KMS-11 (cell line): ENCODE data around the gene TNPO2.

Experiments used
- H2AFZ ChIP-seq: fragments of 200-600 bp; sonication (generic); 2 replicates; pipeline ENCODE4 v1.6.1; 2016; ENCODE audit warnings: antibody characterized with exemption, mixed run types, low read depth
- H3K27ac ChIP-seq: fragments of 200-600 bp; sonication (generic); 2 replicates; pipeline ENCODE4 v1.6.1; 2016; ENCODE audit warnings: mild to moderate bottlenecking, mixed run types
- H3K27me3 ChIP-seq: fragments of 200-600 bp; sonication (generic); 2 replicates; pipeline ENCODE4 v1.6.1; 2017; ENCODE audit warnings: mild to moderate bottlenecking, low read depth, mixed run types, moderate library complexity; ENCODE audit not compliant: insufficient read depth
- H3K36me3 ChIP-seq: fragments of 200-600 bp; sonication (generic); 2 replicates; pipeline ENCODE4 v1.6.1; 2017; ENCODE audit warnings: mild to moderate bottlenecking, mixed run types; ENCODE audit not compliant: insufficient read depth
- H3K4me1 ChIP-seq: fragments of 200-600 bp; sonication (generic); 2 replicates; pipeline ENCODE4 v1.6.1; 2016; ENCODE audit warnings: mild to moderate bottlenecking, low read depth, mixed run types; ENCODE audit not compliant: poor library complexity, severe bottlenecking
- H3K4me2 ChIP-seq: fragments of 200-600 bp; sonication (generic); 2 replicates; pipeline ENCODE4 v1.7.0; 2016; ENCODE audit warnings: mild to moderate bottlenecking, mixed run types
- H3K4me3 ChIP-seq: fragments of 200-600 bp; sonication (generic); IDR thresholded peaks from 2 replicates; pipeline ENCODE4 v1.6.1; 2017; ENCODE audit warnings: low read depth, low read length, mixed read lengths; ENCODE audit not compliant: insufficient read depth
- H3K79me2 ChIP-seq: fragments of 200-600 bp; sonication (generic); 2 replicates; pipeline ENCODE4 v1.6.1; 2016; ENCODE audit warnings: low read depth, mixed run types; ENCODE audit not compliant: insufficient read depth
- H3K9ac ChIP-seq: fragments of 200-600 bp; sonication (generic); 2 replicates; pipeline ENCODE4 v1.6.1; 2016; ENCODE audit warnings: mild to moderate bottlenecking, mixed run types
- H4K20me1 ChIP-seq: fragments of 200-600 bp; sonication (generic); 2 replicates; pipeline ENCODE4 v1.6.1; 2016; ENCODE audit warnings: mild to moderate bottlenecking, mixed run types; ENCODE audit not compliant: insufficient read depth
- CTCF ChIP-seq: fragments of 200-600 bp; sonication (generic); conservative IDR thresholded peaks from 2 replicates; pipeline ENCODE4 v1.6.1; 2017; ENCODE audit warnings: low read depth, mild to moderate bottlenecking, antibody characterized with exemption, low read length, moderate library complexity, mixed read lengths

The TNPO2 gene

GRCh38 chr19:12759686-12760085, 36.0 kb upstream of the TNPO2 start:
- TF ChIP-seq CTCF = no peak
- H4K20me1 ChIP-seq = no peaks in the 10 kb centered on the region
- H3K36me3 ChIP-seq = no peaks in the 10 kb centered on the region
- no peak overlapping the region for H3K27ac ChIP-seq
- H3K4me2 ChIP-seq = no peak overlapping the region
- no peak overlapping the region for H3K9ac ChIP-seq
- no peak overlapping the region for H3K4me3 ChIP-seq
- peaks cover 34% of the 10 kb centered on the region; the same call in 1 of the 2 replicates for H3K27me3 ChIP-seq
- no peaks in the 10 kb centered on the region for H3K79me2 ChIP-seq
- no peak overlapping the region for H2AFZ ChIP-seq
- H3K4me1 ChIP-seq = no peaks in the 10 kb centered on the region

- peak; percentile 30; the same call in 1 of the 2 replicates for TF ChIP-seq CTCF
- no peaks in the 10 kb centered on the region for H3K36me3 ChIP-seq
- no peaks in the 10 kb centered on the region for H3K79me2 ChIP-seq
- no peaks in the 10 kb centered on the region for H4K20me1 ChIP-seq
- H3K27me3 ChIP-seq = peaks cover 50% of the 10 kb centered on the region
- H3K9ac ChIP-seq = no peak overlapping the region
- no peak overlapping the region for H3K4me2 ChIP-seq
- H3K4me3 ChIP-seq = no peak overlapping the region
- H3K4me1 ChIP-seq = no peaks in the 10 kb centered on the region
- H2AFZ ChIP-seq = no peak overlapping the region
- no peak overlapping the region for H3K27ac ChIP-seq
Observed at GRCh38 chr19:12757544-12758274, 34.0 kb upstream of the TNPO2 start.

GRCh38 chr19:12756150-12756883, 32.6 kb upstream of the TNPO2 start:
- H3K79me2 ChIP-seq = no peaks in the 10 kb centered on the region
- H3K4me2 ChIP-seq = no peak overlapping the region
- H3K36me3 ChIP-seq = no peaks in the 10 kb centered on the region
- no peak overlapping the region for H3K4me3 ChIP-seq
- no peak for TF ChIP-seq CTCF
- H3K27me3 ChIP-seq = peaks cover 64% of the 10 kb centered on the region
- H3K9ac ChIP-seq = no peak overlapping the region
- H2AFZ ChIP-seq = no peak overlapping the region
- H4K20me1 ChIP-seq = no peaks in the 10 kb centered on the region
- H3K27ac ChIP-seq = no peak overlapping the region
- H3K4me1 ChIP-seq = no peaks in the 10 kb centered on the region

GRCh38 chr19:12754465-12755196, 30.9 kb upstream of the TNPO2 start:
- no peak for TF ChIP-seq CTCF
- Histone ChIP-seq H3K4me1 (no peaks in the 10 kb centered on the region), H3K27me3 (peaks cover 81% of the 10 kb centered on the region), H3K4me2 (no peak overlapping the region), H3K36me3 (no peaks in the 10 kb centered on the region), H3K9ac (no peak overlapping the region), H2AFZ (no peak overlapping the region), H4K20me1 (no peaks in the 10 kb centered on the region), H3K27ac (no peak overlapping the region), H3K79me2 (no peaks in the 10 kb centered on the region), H3K4me3 (no peak overlapping the region)
